Nephron (organoid): ENCODE measurements around the gene FSTL1.
A peak's percentile ranks its signal among the peaks of the same experiment; 100 is the strongest.

Experiments used
- H3K27ac Mint-ChIP-seq, 3 experiments: 2 replicates each; pipeline ENCODE4 v1.8.0; 2020; ENCODE audit warnings: mixed read lengths in 3 of 3, mild to moderate bottlenecking in 2 of 3, moderate library complexity in 1 of 3
- H3K27me3 Mint-ChIP-seq: 2 replicates; pipeline ENCODE4 v1.8.0; 2021; ENCODE audit warnings: low read depth, mild to moderate bottlenecking, moderate library complexity, mixed read lengths
- H3K36me3 Mint-ChIP-seq: 2 replicates; pipeline ENCODE4 v1.8.0; 2020; ENCODE audit warnings: low read depth, mixed read lengths
- H3K4me1 Mint-ChIP-seq: 2 replicates; pipeline ENCODE4 v1.8.0; 2020; ENCODE audit warnings: mixed read lengths
- H3K4me3 Mint-ChIP-seq, 3 experiments: 2 replicates each; pipeline ENCODE4 v1.8.0; 2020; ENCODE audit warnings: mild to moderate bottlenecking in 3 of 3, mixed read lengths in 3 of 3, moderate library complexity in 2 of 3
- H3K9me3 Mint-ChIP-seq: 2 replicates; pipeline ENCODE4 v1.8.0; 2020; ENCODE audit warnings: mixed read lengths
- CTCF ChIP-seq, 3 experiments: fragments of 200-600 bp; sonication (generic); IDR thresholded peaks; one replicate each; pipeline ENCODE4 v1.5.0; 2021; ENCODE audit warnings: antibody characterized with exemption in 3 of 3; ENCODE audit not compliant: unreplicated experiment in 3 of 3

Gene FSTL1

DNA sequence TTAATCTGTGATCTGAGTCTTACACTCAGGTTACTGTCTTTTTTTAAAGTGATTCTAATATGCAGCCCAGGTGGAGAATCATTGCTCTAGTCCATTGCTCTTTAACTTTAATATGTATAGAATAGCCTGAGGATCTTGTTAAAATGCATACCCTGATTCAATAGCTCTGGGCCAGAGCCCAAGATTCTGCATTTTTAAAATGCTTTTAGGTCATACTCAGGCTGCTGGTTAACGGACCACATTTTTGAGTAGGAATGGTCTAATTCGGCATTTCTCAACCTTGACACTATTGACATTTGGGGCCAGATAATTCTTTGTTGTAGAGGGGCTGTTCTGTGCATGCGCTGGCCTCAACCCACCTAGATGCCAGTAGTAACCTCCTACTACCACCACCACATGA is 20.9 kb upstream of the FSTL1 start:
- TF ChIP-seq CTCF (IDR thresholded peaks at IDR 0.05; ENCODE audit: unreplicated experiment in 3 of 3), result no peak

DNA sequence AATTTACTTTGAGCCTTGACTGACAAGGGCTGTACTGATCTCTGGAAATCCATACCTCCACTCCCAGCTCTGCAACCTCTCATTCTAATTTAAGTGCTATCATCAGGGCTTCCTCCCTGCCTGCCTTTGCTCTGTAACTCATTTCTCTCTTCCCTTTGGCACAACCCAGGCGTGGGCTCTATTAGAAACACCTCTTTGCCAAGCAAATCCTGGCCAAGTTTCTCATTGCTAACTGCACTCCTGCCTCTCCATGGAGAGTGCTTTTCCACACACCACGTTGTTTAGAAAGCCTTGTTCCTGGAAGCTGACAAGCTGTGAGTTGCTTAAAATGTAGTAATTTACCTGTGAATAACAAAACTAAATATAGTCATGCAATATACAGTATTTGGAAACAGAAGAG is 20.1 kb upstream of the FSTL1 start:
- Mint-ChIP-seq H3K36me3 (no peaks in the 10 kb centered on the region), H3K4me1 (peaks cover 34% of the 10 kb centered on the region), H3K27me3 (peaks cover under 1% of the 10 kb centered on the region), H3K9me3 (peaks cover 10% of the 10 kb centered on the region), H3K4me3 (no peak overlapping the region), H3K27ac (peak overlapping the region; percentile 63 to 80 (median 79))
- TF ChIP-seq CTCF (IDR thresholded peaks at IDR 0.05; ENCODE audit: unreplicated experiment in 3 of 3), result no peak

More for the DNA sequence above, 20.9 kb upstream of the FSTL1 start:
- Mint-ChIP-seq H3K4me1 (peaks cover 34% of the 10 kb centered on the region), H3K36me3 (no peaks in the 10 kb centered on the region), H3K4me3 (no peak overlapping the region), H3K9me3 (peaks cover 10% of the 10 kb centered on the region), H3K27me3 (peaks cover 4% of the 10 kb centered on the region), H3K27ac (peak overlapping the region in 2 of 3 experiments; percentile 20 to 63)

DNA sequence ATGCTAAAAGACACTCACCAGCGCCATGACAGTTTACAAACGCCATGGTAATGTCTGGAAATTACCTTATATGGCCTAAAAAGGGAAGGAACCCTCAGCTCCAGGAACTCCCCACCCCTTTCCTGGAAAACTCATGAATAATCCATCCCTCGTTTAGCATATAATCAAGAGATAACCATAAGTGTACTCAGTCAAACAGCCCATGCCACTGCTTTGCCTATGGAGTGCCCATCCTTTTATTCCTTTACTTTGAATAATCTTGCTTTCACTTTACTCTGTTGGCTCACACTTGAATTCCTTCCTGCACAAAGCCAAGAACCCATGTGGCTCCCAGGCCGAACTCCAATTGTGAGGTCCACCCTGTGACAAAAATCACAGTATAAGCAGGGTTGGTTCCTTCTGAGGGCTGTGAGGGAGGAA is 19.1 kb upstream of the FSTL1 start:
- Mint-ChIP-seq H3K4me3 (no peak overlapping the region), H3K36me3 (no peaks in the 10 kb centered on the region), H3K4me1 (peaks cover 34% of the 10 kb centered on the region), H3K27me3 (no peaks in the 10 kb centered on the region), H3K27ac (peak overlapping the region in 1 of 3 experiments; percentile 1), H3K9me3 (peaks cover 10% of the 10 kb centered on the region)
- TF ChIP-seq CTCF (IDR thresholded peaks at IDR 0.05; ENCODE audit: unreplicated experiment in 3 of 3), result no peak

DNA sequence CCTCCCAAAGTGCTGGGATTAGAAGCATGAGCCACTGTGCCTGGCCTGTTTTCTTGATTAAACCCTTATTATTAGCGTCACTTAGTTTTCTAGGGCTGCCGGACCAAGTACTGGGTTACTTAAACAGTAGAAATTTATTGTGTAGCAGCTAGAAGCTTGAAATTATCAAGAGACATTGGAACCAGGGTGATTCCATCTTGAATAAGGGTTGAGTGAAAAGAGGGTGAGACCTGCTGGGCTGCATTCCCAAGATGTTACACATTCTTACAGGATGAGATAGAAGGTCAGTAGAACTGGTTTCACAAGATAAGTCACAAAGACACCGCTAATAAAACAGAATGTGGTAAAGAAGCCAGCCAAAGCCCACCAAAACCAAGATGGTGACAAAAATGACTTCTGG is 18.6 kb upstream of the FSTL1 start:
- H3K9me3 Mint-ChIP-seq, result peaks cover 10% of the 10 kb centered on the region
- peaks cover 34% of the 10 kb centered on the region for H3K4me1 Mint-ChIP-seq
- H3K27me3 Mint-ChIP-seq, result no peaks in the 10 kb centered on the region
- H3K4me3 Mint-ChIP-seq, result no peak overlapping the region
- H3K36me3 Mint-ChIP-seq, result no peaks in the 10 kb centered on the region
- TF ChIP-seq CTCF (IDR thresholded peaks at IDR 0.05; ENCODE audit: unreplicated experiment in 3 of 3), result no peak
- no peak overlapping the region for H3K27ac Mint-ChIP-seq

DNA sequence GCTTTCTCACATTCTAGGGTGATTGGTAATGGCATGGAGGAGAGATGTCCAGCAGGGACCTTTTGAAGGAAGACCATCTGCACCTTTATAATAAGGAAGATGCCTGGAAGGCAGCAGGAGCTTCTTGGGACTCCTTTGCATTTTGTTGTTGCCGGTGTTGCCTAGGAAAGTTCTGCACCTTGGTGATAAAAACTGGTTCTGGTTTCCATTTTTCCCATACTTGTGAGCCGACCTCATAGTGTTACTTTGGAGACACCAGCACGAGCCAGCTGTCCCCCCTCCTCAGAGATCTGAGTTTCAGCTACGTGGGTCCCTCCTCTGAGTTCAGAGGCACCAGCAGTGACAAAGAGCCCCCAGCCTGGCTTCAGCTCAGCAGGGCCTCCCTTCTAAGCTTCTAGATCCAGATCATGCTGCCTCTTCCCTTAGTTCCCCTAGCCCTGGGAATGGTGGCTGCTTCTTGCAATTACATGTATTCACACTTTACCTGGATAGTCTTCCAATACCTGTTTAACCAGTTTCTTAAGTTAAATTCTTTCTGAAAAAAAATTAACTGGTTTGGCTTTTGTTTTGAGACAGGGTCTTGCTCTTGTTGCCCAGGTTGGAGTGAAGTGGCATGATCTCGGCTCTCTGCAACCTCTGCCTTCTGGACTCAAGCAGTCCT is 18.0 kb upstream of the FSTL1 start:
- Mint-ChIP-seq H3K36me3 (no peaks in the 10 kb centered on the region), H3K27ac (peak overlapping the region in 1 of 3 experiments; percentile 2), H3K4me1 (peaks cover 34% of the 10 kb centered on the region), H3K27me3 (no peaks in the 10 kb centered on the region), H3K9me3 (peaks cover 10% of the 10 kb centered on the region), H3K4me3 (no peak overlapping the region)
- no peak for TF ChIP-seq CTCF (IDR thresholded peaks at IDR 0.05; ENCODE audit: unreplicated experiment in 3 of 3)

DNA sequence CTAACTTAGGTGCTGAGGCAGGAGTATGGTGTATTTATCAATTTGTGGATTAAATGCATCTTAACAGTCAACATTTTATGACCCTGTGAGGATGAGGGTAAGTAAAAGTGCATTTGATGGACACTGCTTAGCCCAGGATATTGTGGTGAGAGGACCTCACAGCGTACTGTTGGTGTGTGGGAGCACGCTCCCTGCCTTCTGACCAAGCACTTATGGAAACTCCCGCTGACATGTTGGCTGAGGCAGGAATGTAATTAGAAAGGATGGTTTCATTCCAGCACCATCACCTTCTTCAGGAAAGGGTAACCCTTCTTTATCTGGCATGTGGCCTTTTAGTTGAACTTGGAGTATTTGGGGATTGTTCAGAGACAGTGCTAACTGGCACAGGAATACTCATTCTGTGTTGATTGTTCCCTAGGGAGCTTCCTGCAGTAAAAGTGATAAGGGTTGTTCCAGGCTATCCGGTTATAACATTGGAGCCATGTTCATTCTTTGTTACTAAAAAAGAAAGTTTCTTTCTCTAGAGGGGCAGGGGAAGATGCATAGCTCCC is 11.7 kb upstream of the FSTL1 start:
- H3K4me1 Mint-ChIP-seq, result peaks cover 43% of the 10 kb centered on the region
- no peak overlapping the region for H3K4me3 Mint-ChIP-seq
- H3K27me3 Mint-ChIP-seq, result no peaks in the 10 kb centered on the region
- no peaks in the 10 kb centered on the region for H3K36me3 Mint-ChIP-seq
- TF ChIP-seq CTCF (IDR thresholded peaks at IDR 0.05; ENCODE audit: unreplicated experiment in 3 of 3), result no peak
- peak overlapping the region; percentile 34 to 63 (median 41) for H3K27ac Mint-ChIP-seq
- H3K9me3 Mint-ChIP-seq, result peaks cover 5% of the 10 kb centered on the region
